C4-2B (cell line): ENCODE data around the gene KCTD14.

Experiments used
- CTCF ChIP-seq: fragments of 450-650 bp; conservative IDR thresholded peaks from 2 replicates; pipeline ENCODE4 v1.5.1; 2017; ENCODE audit warnings: mild to moderate bottlenecking
- ZFX ChIP-seq: fragments of 450-650 bp; IDR thresholded peaks from 2 replicates; pipeline ENCODE4 v1.6.1; 2017

GRCh38 chr11:78039919-78040671 is 17.0 kb upstream of the KCTD14 start:
- TF ChIP-seq CTCF (no peak), ZFX (no peak)
